Sigmoid colon (tissue), 4 donors: Measurements from ENCODE around the gene ABCD3.

Experiments used
- EP300 ChIP-seq, 4 donors: sonication (generic); formaldehyde crosslinking; IDR thresholded peaks; one replicate each; pipeline ENCODE4 v1.6.1; 2017; ENCODE audit warnings: antibody characterized with exemption in 4 of 4
- POLR2A ChIP-seq, 2 donors: fragments of 450-650 bp; IDR thresholded peaks; one replicate each; pipeline ENCODE4 v1.6.1; 2016; ENCODE audit warnings: antibody characterized with exemption in 2 of 2, mild to moderate bottlenecking in 2 of 2, moderate library complexity in 2 of 2
- POLR2AphosphoS5 ChIP-seq, 4 donors: sonication (generic); formaldehyde crosslinking; IDR thresholded peaks; one replicate each; pipeline ENCODE4 v1.6.1; 2017; ENCODE audit warnings: antibody characterized with exemption in 4 of 4
- TF ChIP-seq, protein P1 (sequence below), 4 experiments: fragments of 450-650 bp in 3 of 4; fragments of 200-600 bp in 1 of 4; IDR thresholded peaks; one replicate each; pipeline ENCODE4 v1.5.1; 2016 to 2019; ENCODE audit warnings: antibody characterized with exemption in 4 of 4, mild to moderate bottlenecking in 3 of 4, moderate library complexity in 2 of 4

DNA sequence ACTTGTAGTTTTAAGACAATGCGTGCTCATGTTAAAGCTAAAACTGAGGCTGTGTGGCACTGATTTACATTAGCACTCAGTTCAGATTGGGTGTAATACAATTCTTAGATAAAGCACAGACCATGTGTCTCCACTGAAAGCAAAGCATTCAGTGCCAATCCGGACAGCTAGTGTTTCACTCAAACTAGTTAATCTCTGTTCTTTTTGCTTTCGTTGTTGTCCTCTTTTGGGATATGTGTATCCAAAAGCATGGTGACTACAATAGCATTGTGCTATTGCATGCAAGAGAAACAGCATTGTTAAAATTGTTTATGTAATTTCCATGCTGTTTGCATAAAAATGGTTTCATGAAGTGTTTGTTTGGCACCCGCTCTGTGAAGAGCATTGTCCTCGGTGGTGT lies 68.8 kb downstream of the ABCD3 start:
- TF ChIP-seq, protein P1, sequence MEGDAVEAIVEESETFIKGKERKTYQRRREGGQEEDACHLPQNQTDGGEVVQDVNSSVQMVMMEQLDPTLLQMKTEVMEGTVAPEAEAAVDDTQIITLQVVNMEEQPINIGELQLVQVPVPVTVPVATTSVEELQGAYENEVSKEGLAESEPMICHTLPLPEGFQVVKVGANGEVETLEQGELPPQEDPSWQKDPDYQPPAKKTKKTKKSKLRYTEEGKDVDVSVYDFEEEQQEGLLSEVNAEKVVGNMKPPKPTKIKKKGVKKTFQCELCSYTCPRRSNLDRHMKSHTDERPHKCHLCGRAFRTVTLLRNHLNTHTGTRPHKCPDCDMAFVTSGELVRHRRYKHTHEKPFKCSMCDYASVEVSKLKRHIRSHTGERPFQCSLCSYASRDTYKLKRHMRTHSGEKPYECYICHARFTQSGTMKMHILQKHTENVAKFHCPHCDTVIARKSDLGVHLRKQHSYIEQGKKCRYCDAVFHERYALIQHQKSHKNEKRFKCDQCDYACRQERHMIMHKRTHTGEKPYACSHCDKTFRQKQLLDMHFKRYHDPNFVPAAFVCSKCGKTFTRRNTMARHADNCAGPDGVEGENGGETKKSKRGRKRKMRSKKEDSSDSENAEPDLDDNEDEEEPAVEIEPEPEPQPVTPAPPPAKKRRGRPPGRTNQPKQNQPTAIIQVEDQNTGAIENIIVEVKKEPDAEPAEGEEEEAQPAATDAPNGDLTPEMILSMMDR (IDR thresholded peaks at IDR 0.05), result no peak
- no peak for TF ChIP-seq POLR2A (IDR thresholded peaks at IDR 0.05)
- TF ChIP-seq POLR2AphosphoS5 (IDR thresholded peaks at IDR 0.05), result no peak
- no peak for TF ChIP-seq EP300 (IDR thresholded peaks at IDR 0.05)
